HCT116 (cell line): ENCODE measurements around the gene FTMT. TPM values are rescaled to one million over a fixed set of nuclear protein-coding genes. Genes with fewer than 3 reads are reported as not detected.

Experiments
- ATAC-seq: fragments of 200-7000 bp; cut with Tn5 transposase; 2 replicates; pipeline ENCODE4 v1.9.1; 2020; ENCODE audit warnings: mild to moderate bottlenecking, moderate library complexity
- BruUV-seq: library from RNA; stranded (reverse); fragments of 400-500 nt; replicated peaks from 2 replicates; lab custom pipeline; 2021; lab: Mats Ljungman, UMichigan
- CTCF ChIA-PET: fragments of 300-600 bp; sonication (Branson Sonifier 250); formaldehyde crosslinking; loops from one replicate; lab custom pipeline; 2021; ENCODE audit warnings: antibody characterized with exemption; lab: Charles Lee
- POLR2A ChIA-PET: fragments of 300-600, 350-600 bp; sonication (Branson Sonifier 250); formaldehyde crosslinking; loops from one replicate; lab custom pipeline; 2021; ENCODE audit warnings: antibody characterized with exemption; lab: Charles Lee
- RAD21 ChIA-PET, 2 experiments: fragments of 300-600 bp; sonication (Branson Sonifier 250); formaldehyde crosslinking; loops; one replicate each; lab custom pipeline; 2023; ENCODE audit warnings: low total read pairs in 2 of 2; ENCODE audit not compliant: uncharacterized antibody in 2 of 2, unreplicated experiment in 2 of 2, low non-redundant PET in 1 of 2; lab: Charles Lee
- DNase-seq: peaks from one replicate; pipeline ENCODE4 v3.0.0-alpha.2; 2010; ENCODE audit warnings: low read depth, low spot score
- H2AFZ ChIP-seq: fragments of 200-600 bp; shearing (Covaris generic), sonication (generic); 2 replicates; pipeline ENCODE4 v1.6.1; 2017; ENCODE audit warnings: low read depth, mixed run types, mixed read lengths, antibody characterized with exemption, low read length; ENCODE audit not compliant: poor library complexity, severe bottlenecking
- H3K27ac ChIP-seq: 2 replicates; pipeline ENCODE4 v1.5.1; 2012; ENCODE audit warnings: low read depth, low read length
- H3K27me3 ChIP-seq: fragments of 200-600 bp; sonication (generic); 2 replicates; pipeline ENCODE4 v1.6.1; 2016; ENCODE audit warnings: mixed run types, low read length, mixed read lengths; ENCODE audit not compliant: insufficient read depth
- H3K36me3 ChIP-seq, 2 experiments: fragments of 200-500 bp in 1 of 2; fragments of 200-600 bp in 1 of 2; sonication (Bioruptor generic) in 1 of 2; sonication (generic) in 1 of 2; 2 replicates each; pipeline versions ENCODE4 v1.5.1 to v1.6.1; 2014 to 2016; ENCODE audit warnings: low read length in 2 of 2, inconsistent platforms in 1 of 2, mixed read lengths in 1 of 2, mixed run types in 1 of 2; ENCODE audit not compliant: insufficient read depth in 2 of 2, control insufficient read depth in 1 of 2
- H3K4me1 ChIP-seq, 2 experiments: fragments of 200-600 bp in 1 of 2; sonication (generic) in 1 of 2; 2 replicates each; pipeline versions ENCODE4 v1.5.1 to v1.6.1; 2012 to 2017; ENCODE audit warnings: low read length in 2 of 2, inconsistent platforms in 1 of 2, mild to moderate bottlenecking in 1 of 2, mixed read lengths in 1 of 2, mixed run types in 1 of 2, moderate library complexity in 1 of 2; ENCODE audit not compliant: insufficient read depth in 2 of 2, control insufficient read depth in 1 of 2
- H3K4me2 ChIP-seq: fragments of 200-600 bp; sonication (generic); 2 replicates; pipeline ENCODE4 v1.6.1; 2017; ENCODE audit warnings: mixed run types, low read length, mixed read lengths
- H3K4me3 ChIP-seq, 2 experiments: fragments of 200-600 bp in 1 of 2; sonication (generic) in 1 of 2; replicated peaks in 1 of 2; 2 replicates each; pipeline ENCODE4 v1.5.1; 2011 to 2016; ENCODE audit warnings: low read length in 2 of 2, control low read depth in 1 of 2, low read depth in 1 of 2, mild to moderate bottlenecking in 1 of 2, mixed read lengths in 1 of 2, mixed run types in 1 of 2
- H3K79me2 ChIP-seq: fragments of 200-600 bp; sonication (generic); 2 replicates; pipeline ENCODE4 v1.6.1; 2017; ENCODE audit warnings: mild to moderate bottlenecking, mixed run types, low read length, moderate library complexity, mixed read lengths; ENCODE audit not compliant: insufficient read depth
- H3K9ac ChIP-seq: fragments of 200-600 bp; sonication (generic); 2 replicates; pipeline ENCODE4 v1.6.1; 2016; ENCODE audit warnings: low read length, mixed read lengths
- H3K9me2 ChIP-seq: fragments of 200-600 bp; sonication (generic), shearing (Covaris generic); 2 replicates; pipeline ENCODE4 v1.6.1; 2017; ENCODE audit warnings: mixed run types, mild to moderate bottlenecking, moderate library complexity; ENCODE audit not compliant: insufficient read depth
- H3K9me3 ChIP-seq, 2 experiments: fragments of 200-500 bp in 1 of 2; fragments of 200-600 bp in 1 of 2; sonication (Bioruptor generic) in 1 of 2; sonication (generic) in 1 of 2; 2 replicates each; pipeline ENCODE4 v1.6.1; 2014 to 2017; ENCODE audit warnings: low read length in 2 of 2, mixed read lengths in 2 of 2, inconsistent platforms in 1 of 2, low read depth in 1 of 2, mild to moderate bottlenecking in 1 of 2, mixed run types in 1 of 2, moderate library complexity in 1 of 2; ENCODE audit not compliant: control insufficient read depth in 1 of 2, insufficient read depth in 1 of 2
- H4K20me1 ChIP-seq: fragments of 200-600 bp; sonication (generic), shearing (Covaris generic); 2 replicates; pipeline ENCODE4 v1.6.1; 2017; ENCODE audit warnings: mixed run types, mild to moderate bottlenecking, moderate library complexity; ENCODE audit not compliant: insufficient read depth
- CBX3 ChIP-seq: IDR thresholded peaks from 2 replicates; pipeline ENCODE4 v1.6.1; 2012; ENCODE audit warnings: low read depth
- CTCF ChIP-seq, 3 experiments: fragments of 200-600 bp in 1 of 3; sonication (generic) in 1 of 3; IDR thresholded peaks in 2 of 3; conservative IDR thresholded peaks in 1 of 3; 2 replicates each; pipeline ENCODE4 v1.5.1; 2012 to 2017; ENCODE audit warnings: low read depth in 2 of 3, low read length in 2 of 3, antibody characterized with exemption in 1 of 3, borderline replicate concordance in 1 of 3, control low read depth in 1 of 3, mild to moderate bottlenecking in 1 of 3, mixed read lengths in 1 of 3, mixed run types in 1 of 3, moderate library complexity in 1 of 3; ENCODE audit not compliant: insufficient read depth in 1 of 3
- EGR1 ChIP-seq: IDR thresholded peaks from 2 replicates; pipeline ENCODE4 v1.6.1; 2012; ENCODE audit warnings: low read depth
- EZH2 ChIP-seq: fragments of 200-600 bp; sonication (generic); IDR thresholded peaks from 2 replicates; pipeline ENCODE4 v1.6.1; 2017; ENCODE audit warnings: antibody characterized with exemption, mixed run types
- EZH2phosphoT487 ChIP-seq: fragments of 200-600 bp; IDR thresholded peaks from 2 replicates; pipeline ENCODE4 v1.6.1; 2018; ENCODE audit warnings: antibody characterized with exemption, borderline replicate concordance
- FOSL1 ChIP-seq: IDR thresholded peaks from 2 replicates; pipeline ENCODE4 v1.6.1; 2012; ENCODE audit warnings: low read depth
- POLR2A ChIP-seq: IDR thresholded peaks from 2 replicates; pipeline ENCODE4 v1.7.0; 2011; ENCODE audit warnings: borderline replicate concordance; ENCODE audit not compliant: insufficient read depth, insufficient read length; ENCODE audit errors: extremely low read depth
- POLR2AphosphoS5 ChIP-seq: IDR thresholded peaks from 2 replicates; pipeline ENCODE4 v1.6.1; 2011; ENCODE audit warnings: mild to moderate bottlenecking, low read depth, low read length, moderate library complexity
- RAD21 ChIP-seq: IDR thresholded peaks from 2 replicates; pipeline ENCODE4 v1.6.1; 2012; ENCODE audit warnings: low read depth, mild to moderate bottlenecking
- SIN3A ChIP-seq: IDR thresholded peaks from 2 replicates; pipeline ENCODE4 v1.6.1; 2012; ENCODE audit warnings: low read depth
- SP1 ChIP-seq: IDR thresholded peaks from 2 replicates; pipeline ENCODE4 v1.6.1; 2012; ENCODE audit warnings: low read depth
- SRF ChIP-seq: IDR thresholded peaks from 2 replicates; pipeline ENCODE4 v1.6.1; 2012; ENCODE audit warnings: low read depth
- YY1 ChIP-seq: IDR thresholded peaks from 2 replicates; pipeline ENCODE4 v1.6.1; 2011; ENCODE audit warnings: low read length, low read depth, moderate library complexity, mild to moderate bottlenecking; ENCODE audit not compliant: insufficient replicate concordance; ENCODE audit errors: extremely low read depth
- ZBTB33 ChIP-seq: IDR thresholded peaks from 2 replicates; pipeline ENCODE4 v1.6.1; 2011; ENCODE audit warnings: mild to moderate bottlenecking, low read length, moderate library complexity; ENCODE audit not compliant: insufficient replicate concordance; ENCODE audit errors: extremely low read depth
- ZNF274 ChIP-seq: fragments of 200-500 bp; sonication (Bioruptor generic); IDR thresholded peaks from 2 replicates; pipeline ENCODE4 v1.6.1; 2014; ENCODE audit warnings: mild to moderate bottlenecking, low read depth, low read length, inconsistent platforms
- intact Hi-C: fragments of 100-400 bp; cut with micrococcal nuclease; formaldehyde crosslinking; loops from 2 replicates; pipeline ENCODE4 v1.10.0; 2022
- total RNA-seq: library from RNA; stranded (reverse); gene quantifications from one replicate; pipeline ENCODE4 v1.2.1, GENCODE V29; 2021; ENCODE audit not compliant: unreplicated experiment
- TF ChIP-seq, protein P1 (sequence below): IDR thresholded peaks from 2 replicates; pipeline ENCODE4 v1.6.1; 2012

The FTMT gene
- total RNA-seq, 1 experiment from 2014 or later, result not detected

DNA sequence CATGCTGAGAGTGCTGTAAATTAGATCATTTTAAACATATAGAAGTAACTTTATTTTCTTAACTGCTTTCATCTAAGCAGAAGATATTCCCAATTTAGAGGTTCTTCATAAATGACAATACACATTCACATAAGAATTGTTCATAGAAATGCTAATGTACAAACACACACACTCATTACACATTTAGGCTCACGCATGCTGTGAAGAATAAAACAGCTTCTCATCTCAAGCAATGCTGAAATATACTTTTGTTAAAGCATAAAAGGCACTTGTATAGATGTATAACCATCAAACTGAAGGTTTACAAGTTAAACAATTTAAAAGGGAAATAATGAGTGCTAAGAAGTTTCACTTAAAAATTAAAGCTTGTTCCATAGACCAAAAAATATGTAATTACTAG, 18.1 kb upstream of the FTMT start:
- RAD21 ChIA-PET, result no interaction called here
- H3K4me1 ChIP-seq, result no peaks in the 10 kb centered on the region

DNA sequence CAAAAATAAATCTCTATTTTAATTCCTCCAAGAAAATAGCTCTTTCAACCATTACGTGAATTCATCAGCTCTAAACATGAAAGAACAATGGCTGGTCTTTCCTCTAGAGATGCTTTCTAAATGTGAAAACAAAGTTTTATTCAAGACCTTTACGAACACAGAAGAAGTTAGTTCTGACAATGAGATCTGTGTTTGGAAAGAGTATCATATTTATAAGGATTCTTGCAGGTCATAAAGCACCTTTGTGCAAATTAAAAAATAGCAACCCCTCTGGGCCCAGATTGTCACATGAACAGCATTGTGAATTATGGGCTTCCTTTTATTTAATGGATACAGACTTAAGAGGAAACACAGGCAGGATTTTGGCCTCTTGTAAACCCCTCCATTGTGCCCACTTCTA, 17.7 kb upstream of the FTMT start:
- no peak overlapping the region for H3K9ac ChIP-seq
- RAD21 ChIA-PET, result no interaction called here
- no peak overlapping the region for H3K4me2 ChIP-seq
- H3K27me3 ChIP-seq, result no peaks in the 10 kb centered on the region
- POLR2A ChIA-PET, result no interaction called here
- no peaks in the 10 kb centered on the region; a peak in 1 of 4 replicates for H3K36me3 ChIP-seq
- no peak overlapping the region for H3K4me3 ChIP-seq
- CTCF ChIA-PET, result no interaction called here
- no peak for DNase-seq
- no peaks in the 10 kb centered on the region for H3K9me3 ChIP-seq
- intact Hi-C loops, result no loop called here
- no peaks in the 10 kb centered on the region for H3K79me2 ChIP-seq
- no peaks in the 10 kb centered on the region for H3K4me1 ChIP-seq
- no peak overlapping the region for H2AFZ ChIP-seq
- no peaks in the 10 kb centered on the region for H3K9me2 ChIP-seq
- BruUV-seq, result no TSS peak
- ATAC-seq, result no peak
- TF ChIP-seq SRF (no peak), FOSL1 (no peak), POLR2AphosphoS5 (no peak), RAD21 (no peak), EZH2phosphoT487 (no peak), POLR2A (no peak), ZNF274 (no peak), SP1 (no peak), SIN3A (no peak), CTCF (IDR thresholded peaks at IDR 0.05 in 2 of 3, conservative IDR thresholded peaks at IDR 0.05 in 1 of 3; ENCODE audit: borderline replicate concordance in 1 of 3, insufficient read depth in 1 of 3, low read depth in 2 of 3, low read length in 2 of 3) (no peak), EZH2 (no peak), CBX3 (no peak), YY1 (no peak), ZBTB33 (no peak), EGR1 (no peak)
- TF ChIP-seq, protein P1, sequence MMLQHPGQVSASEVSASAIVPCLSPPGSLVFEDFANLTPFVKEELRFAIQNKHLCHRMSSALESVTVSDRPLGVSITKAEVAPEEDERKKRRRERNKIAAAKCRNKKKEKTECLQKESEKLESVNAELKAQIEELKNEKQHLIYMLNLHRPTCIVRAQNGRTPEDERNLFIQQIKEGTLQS, result no peak
- H4K20me1 ChIP-seq, result no peaks in the 10 kb centered on the region
- no peak overlapping the region for H3K27ac ChIP-seq

More for the DNA sequence above, 18.1 kb upstream of the FTMT start:
- H2AFZ ChIP-seq, result no peak overlapping the region
- DNase-seq (no peak), ATAC-seq (no peak)
- H3K79me2 ChIP-seq, result no peaks in the 10 kb centered on the region
- POLR2A ChIA-PET, result no interaction called here
- BruUV-seq, result no TSS peak
- intact Hi-C loops, result no loop called here
- H3K27me3 ChIP-seq, result no peaks in the 10 kb centered on the region
- H4K20me1 ChIP-seq, result no peaks in the 10 kb centered on the region
- CTCF ChIA-PET, result no interaction called here
- no peaks in the 10 kb centered on the region; a peak in 1 of 4 replicates for H3K36me3 ChIP-seq
- no peak overlapping the region for H3K27ac ChIP-seq
- no peak overlapping the region for H3K4me3 ChIP-seq
- H3K9ac ChIP-seq, result no peak overlapping the region
- H3K9me2 ChIP-seq, result no peaks in the 10 kb centered on the region
- TF ChIP-seq FOSL1, result no peak
- TF ChIP-seq ZNF274, result no peak
- no peak overlapping the region for H3K4me2 ChIP-seq
- H3K9me3 ChIP-seq, result no peaks in the 10 kb centered on the region
